ENCODE data around the gene SGK2.

The SGK2 gene

DNA sequence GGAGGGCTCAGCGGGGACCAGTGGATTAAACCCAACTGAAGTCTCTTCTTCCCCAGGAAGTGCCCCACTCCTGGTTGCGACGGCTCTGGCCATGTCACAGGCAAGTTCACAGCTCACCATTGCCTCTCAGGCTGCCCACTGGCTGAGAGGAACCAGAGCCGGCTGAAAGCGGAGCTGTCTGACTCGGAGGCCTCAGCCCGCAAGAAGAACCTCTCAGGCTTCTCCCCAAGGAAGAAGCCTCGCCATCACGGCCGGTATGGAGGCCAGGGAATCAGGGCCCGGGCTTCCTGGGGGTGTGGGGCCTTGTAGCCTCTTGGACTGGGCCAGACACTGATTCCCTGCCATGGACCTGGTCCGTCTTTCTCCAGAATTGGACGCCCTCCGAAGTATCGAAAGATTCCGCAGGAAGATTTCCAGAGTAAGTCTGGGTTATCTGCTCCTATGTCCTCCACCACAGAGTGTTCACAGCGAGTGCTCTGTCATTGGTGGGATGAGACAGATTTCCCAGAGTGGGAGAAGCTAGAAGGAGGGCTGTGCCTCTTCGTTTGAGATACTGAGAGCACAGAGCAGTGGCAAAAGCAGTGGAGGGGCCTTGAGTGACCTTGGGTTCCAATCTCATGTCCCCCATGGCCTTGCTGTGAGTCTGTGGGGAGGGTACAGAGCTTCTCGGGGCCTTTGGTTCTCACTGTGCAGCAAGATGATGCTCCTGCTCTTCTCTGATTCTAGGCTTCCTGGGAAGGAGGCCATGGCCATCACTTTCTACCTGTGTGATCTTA is 22.6 kb upstream of the SGK2 start:
- no peak for DNase-seq (ENCODE audit: low spot score)

- DNase-seq (ENCODE audit: low spot score), result no peak
Observed at GRCh38 chr20:43536817-43537440, 21.9 kb upstream of the SGK2 start.

GRCh38 chr20:43537921-43538877 is 20.6 kb upstream of the SGK2 start:
- peak; percentile 82 for DNase-seq (ENCODE audit: low spot score)

DNA sequence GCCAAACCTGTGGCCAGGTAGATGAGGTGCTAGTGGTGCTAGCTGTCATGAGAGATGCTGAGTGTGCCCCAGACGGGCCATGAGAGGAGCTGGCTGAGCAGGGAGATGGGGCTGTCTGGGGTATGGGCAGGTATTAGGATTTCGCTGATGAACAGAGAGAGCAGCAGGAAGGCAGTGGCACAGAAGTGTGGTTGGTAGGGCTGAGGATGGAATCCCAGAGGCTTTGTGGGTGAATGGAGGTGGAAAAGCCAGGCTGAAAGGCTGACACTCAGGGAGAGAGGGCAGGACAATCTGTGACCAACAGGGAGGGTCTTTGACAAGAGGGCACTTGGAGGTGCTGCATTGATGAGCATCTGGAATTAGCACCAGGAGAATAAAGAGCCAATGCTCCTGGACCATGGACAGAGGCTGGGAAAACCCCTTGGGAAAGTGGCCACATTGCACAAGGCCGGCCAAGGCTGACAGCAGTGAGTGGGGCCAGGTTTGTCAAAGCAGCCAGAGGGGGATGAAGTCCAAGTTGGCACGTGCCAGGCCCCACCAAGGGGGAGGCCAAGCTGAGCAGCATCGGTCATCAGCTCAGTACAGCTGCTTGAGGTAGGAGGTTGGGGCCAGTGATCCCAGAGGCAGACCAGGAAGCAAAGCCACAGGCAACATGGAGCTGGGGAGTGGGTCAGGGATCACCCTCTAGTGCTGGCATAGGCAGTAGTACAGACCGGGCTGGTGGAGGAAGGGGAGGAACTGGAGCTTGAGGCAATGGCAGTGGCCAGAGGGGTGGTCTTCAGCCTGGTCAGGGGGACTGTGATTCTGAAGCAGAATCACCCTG is 19.7 kb upstream of the SGK2 start:
- DNase-seq (ENCODE audit: low spot score), result no peak

- no peak for DNase-seq (ENCODE audit: low spot score)
Observed at GRCh38 chr20:43539975-43540672, 18.7 kb upstream of the SGK2 start.

- DNase-seq (ENCODE audit: low spot score), result no peak
Observed at GRCh38 chr20:43540673-43541060, 18.2 kb upstream of the SGK2 start.

- no peak for DNase-seq (ENCODE audit: low spot score)
Observed at GRCh38 chr20:43541214-43541613, 17.6 kb upstream of the SGK2 start.

GRCh38 chr20:43542161-43542560 is 16.7 kb upstream of the SGK2 start:
- DNase-seq (ENCODE audit: low spot score), result no peak

GRCh38 chr20:43542674-43543073 is 16.2 kb upstream of the SGK2 start:
- no peak for DNase-seq (ENCODE audit: low spot score)

DNA sequence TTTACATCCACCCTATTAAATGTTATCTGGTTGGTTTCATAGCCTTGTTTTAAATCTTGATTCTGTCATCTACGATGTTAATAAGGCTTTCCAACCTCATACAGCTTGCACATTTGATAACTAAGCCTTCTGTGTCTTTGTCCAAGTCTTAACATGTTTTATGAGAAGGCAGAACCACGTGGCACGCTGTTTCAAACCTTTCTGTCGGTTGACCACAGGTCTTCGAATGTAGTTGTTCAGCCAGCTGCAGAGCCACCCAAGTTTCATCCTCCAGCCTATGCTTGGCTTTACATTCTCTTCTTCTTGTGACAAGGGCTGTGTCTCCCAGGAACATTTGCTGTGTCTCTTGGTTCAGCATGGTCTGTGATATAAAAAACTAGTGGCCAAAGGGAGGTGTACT is 15.7 kb upstream of the SGK2 start:
- DNase-seq (ENCODE audit: low spot score), result no peak

GRCh38 chr20:43544501-43544900 is 14.3 kb upstream of the SGK2 start:
- DNase-seq (ENCODE audit: low spot score), result no peak

DNA sequence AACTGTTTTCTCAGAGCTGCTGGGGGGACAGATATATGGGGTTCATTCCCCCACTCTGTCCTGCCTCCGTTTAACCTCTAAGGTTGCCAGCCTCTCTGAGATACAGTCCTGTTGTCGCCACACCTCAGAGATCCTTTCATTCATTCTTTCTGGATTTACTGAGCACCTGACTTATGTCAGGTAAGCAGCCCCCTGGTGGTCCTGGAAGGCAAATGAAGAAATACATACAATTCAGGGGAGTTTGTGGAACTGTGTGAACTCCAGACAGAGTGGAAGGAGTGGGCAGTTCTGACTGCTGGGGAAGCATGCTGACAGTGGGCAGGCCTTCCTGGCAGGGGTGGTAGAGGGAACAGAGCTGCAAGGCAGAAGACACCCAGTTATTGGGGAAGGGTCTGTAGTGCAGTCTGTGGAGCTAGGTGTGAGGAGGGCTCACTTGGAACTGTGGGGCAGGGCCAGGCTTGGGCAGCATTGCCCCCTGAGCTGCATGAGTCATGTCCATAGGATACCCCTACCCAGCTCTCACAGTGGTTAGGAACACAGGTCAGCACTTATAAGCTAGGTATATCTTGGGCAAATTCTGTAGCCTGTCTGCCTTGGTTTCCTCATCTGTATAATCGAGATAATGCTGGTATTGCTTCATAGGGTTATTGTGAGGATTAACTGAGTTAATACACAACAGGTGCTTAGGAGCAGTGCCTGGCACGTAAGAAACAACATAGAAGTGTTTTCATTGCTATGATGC is 12.8 kb upstream of the SGK2 start:
- no peak for DNase-seq (ENCODE audit: low spot score)

GRCh38 chr20:43548273-43548880 is 10.4 kb upstream of the SGK2 start:
- DNase-seq (ENCODE audit: low spot score), result no peak

DNA sequence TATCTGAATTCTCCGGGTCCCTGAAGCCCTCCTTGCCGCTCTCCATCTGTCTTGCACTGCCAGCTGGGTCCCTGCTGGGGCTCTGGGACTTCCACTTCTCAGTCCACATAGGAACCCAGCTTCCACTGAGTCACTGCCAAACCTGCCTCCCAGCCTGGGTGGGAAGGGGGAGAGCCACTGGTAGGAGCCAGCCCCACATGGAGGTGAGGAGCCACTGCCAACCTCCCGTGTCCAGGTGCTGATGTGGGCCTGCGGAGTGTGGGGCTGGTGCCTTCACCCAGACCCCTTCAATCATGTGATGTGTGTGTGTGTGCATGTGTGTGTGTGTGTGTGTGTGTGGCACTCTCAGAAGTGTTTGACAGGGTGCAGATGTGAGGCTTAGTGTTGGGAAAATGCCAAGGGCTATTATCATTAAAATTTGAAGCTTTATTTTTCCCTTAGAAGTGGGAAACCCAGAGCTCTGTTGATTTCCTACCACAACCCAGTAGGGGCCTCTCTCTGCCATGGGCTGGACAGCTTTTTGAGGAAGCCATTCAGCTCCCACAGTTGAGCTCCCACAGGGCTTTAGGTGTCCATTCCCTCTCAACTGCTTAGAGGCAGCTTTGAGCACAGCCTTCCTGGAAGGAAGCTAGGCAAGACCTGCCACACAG is 9.3 kb upstream of the SGK2 start:
- DNase-seq (ENCODE audit: low spot score), result no peak

DNA sequence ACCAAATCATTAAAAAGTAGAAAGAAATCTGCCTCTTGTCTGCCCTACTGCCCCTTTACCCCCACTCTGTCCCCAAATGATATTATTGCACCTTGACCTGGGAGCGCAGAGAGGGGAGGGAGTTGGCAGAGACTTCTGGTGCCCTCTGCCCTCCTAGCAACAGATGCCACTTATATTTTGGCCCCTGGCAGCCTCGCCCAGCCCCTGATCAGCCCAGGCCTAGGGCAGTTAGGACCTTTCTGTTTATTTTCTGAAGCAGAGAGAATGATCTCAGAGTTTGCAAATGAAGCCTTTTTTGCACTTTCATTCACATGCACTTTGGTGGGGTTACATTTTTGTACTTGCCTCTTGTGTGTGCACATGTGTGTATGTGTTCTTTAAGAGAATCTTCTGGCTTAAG is 8.4 kb upstream of the SGK2 start:
- DNase-seq (ENCODE audit: low spot score), result no peak

DNA sequence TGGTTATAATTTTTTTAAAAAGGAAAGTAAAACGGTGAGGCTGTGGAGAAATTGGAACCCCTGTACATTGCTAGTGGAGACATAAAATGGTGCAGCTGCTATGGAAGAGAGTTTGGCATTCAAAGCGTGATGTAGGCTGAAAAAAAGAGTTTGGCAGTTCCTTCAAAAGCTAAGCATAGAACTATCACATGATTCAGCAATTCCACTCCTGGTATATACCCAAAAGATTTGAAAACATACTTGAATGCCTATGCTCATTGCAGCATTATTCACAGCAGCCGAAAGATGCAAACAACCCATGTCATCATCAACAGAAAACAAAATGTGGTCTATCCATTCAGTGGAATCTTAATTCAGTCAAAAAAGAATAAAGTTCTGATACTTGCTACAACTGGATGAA is 4.5 kb upstream of the SGK2 start:
- no peak for DNase-seq (ENCODE audit: low spot score)

DNA sequence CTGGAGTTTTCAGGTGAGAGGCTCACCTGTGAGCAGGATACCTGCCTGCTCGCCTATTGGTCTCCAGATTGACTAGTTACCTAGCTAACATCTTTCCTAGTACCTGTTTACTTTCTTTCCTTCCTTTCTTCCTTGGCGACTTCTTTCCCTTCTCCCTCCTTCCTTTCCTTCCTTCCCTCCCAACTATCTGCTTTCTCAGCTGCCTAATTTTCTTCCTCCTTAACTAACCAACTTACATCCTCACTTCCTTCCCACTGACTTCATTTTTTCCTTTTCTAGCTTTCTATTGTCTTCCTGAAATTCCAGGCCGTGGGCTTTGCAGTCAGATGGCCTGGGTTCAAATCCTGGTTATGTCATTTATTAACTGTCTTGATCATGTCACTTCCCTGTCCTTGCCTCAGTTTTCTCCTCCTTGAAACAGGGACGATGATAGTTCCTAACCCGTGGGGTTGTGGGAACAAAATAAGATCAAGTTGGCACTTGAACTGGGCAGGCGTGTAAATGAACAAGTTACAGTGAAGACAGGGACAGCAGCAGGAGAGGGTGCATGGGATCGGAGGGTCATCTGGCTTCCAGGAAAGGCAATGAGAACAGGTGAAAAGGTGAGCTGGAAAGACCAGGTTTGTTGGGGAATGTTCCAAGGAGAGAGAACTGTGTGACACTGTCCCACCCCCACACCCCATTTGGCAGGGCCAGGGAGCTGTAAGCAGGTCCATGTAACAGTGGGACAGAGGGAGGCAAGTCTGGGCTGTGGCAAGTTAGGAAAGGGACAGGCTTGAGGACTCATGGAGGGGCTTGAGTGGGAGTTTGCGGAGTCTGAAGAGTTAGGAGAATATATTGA is 540 bp downstream of the SGK2 start:
- no peak for DNase-seq (ENCODE audit: low spot score)

DNA sequence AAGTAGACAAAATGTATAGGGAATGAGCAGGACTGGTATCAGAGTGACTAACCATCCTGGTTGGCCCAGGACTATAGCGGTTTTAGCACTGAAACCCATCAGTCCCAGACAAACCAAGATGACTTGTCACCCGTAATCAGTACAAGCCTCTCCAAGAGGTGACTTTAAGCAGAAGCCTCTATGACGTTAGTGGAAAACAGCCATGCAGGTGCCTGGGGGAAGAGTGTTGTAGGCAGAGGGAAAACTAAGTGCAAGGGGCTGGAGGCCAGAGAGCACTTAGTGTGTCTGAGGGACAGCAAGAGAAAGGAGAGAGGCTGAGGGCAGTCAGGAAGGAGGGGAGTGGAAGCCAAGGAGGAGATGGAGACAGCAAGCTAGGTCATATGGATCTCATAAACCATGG is 2.1 kb downstream of the SGK2 start:
- no peak for DNase-seq (ENCODE audit: low spot score)

DNA sequence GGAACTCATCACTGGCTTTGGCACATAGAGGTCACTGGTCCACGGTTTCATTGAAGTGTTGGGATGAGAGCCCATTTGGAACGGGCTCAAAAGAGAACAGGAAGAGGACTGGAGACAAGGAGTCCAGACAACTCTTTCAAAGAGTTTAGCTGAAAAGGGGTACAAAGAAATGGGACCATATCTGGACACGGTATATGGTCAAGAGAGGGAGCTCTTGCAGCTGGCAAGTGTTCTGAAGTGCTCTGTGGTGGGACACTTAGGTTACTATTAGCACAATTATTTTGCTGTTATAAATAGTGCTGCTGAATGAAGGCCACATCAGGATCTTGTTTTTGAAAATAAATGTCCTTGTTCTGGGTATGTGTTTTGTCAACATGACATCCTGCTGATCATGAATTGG is 4.6 kb downstream of the SGK2 start:
- no peak for DNase-seq (ENCODE audit: low spot score)
